Liver (tissue), 3 donors: Measurements from ENCODE around the gene NFATC2.

Source experiments
- FOXA1 ChIP-seq: IDR thresholded peaks from 2 replicates; pipeline ENCODE4 v1.6.1; 2016; ENCODE audit warnings: antibody characterized with exemption
- JUND ChIP-seq, 2 donors: IDR thresholded peaks; 2 replicates each; pipeline ENCODE4 v1.6.1; 2016; ENCODE audit warnings: antibody characterized with exemption in 2 of 2
- TF ChIP-seq, protein P1 (sequence below): fragments of 150-350 bp; IDR thresholded peaks from 2 replicates; pipeline ENCODE4 v1.5.1; 2017; ENCODE audit warnings: improper control_type of control experiment, low read depth, low read length; ENCODE audit not compliant: missing input control
- TF ChIP-seq, protein P2 (sequence below): IDR thresholded peaks from 2 replicates; pipeline ENCODE4 v1.6.1; 2016; ENCODE audit warnings: antibody characterized with exemption
- donor health status: healthy.
- donor health status: healthy.

DNA sequence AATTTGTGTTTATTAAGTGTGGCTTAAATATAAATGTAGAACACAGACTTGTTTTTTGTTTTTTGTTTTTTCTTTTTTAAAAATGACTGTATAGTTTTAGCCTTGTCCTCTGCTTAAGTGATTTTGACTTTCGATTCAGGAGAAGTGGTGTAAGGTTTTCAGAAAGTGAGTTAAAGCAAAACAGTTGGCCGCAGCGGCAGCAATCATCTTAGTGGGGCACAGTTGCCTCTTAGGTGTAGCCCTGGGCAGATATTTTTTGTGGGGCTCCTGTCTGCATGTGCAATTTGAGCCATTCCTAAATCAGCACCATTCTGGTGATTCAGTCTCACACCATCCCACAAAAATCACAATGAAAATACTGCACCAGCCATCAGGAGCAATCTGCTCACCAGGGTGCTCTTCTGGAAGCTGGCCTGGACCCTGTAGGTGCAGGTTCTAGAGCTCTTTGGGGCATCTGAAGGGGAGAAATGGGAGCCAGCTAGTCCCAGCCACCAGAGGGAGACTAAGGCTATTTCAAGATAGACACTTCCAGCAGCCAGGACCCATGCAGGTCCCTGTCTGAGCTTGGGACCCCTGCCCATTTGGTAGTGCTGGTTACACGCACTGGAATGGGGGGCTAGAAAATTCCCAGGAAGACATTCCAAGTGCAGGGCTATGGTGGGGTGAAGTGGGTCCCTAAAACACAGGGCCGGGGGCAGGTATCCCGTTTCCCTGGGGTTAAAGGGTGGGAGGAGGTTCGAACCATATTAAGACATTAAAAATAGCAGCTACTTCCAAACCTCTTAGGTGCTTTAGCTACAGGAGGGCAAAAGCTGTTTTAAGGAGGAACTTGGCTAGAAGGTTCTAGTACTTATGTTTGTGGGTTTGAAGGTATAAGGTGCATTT, 156.6 kb downstream of the NFATC2 start:
- TF ChIP-seq, protein P1, sequence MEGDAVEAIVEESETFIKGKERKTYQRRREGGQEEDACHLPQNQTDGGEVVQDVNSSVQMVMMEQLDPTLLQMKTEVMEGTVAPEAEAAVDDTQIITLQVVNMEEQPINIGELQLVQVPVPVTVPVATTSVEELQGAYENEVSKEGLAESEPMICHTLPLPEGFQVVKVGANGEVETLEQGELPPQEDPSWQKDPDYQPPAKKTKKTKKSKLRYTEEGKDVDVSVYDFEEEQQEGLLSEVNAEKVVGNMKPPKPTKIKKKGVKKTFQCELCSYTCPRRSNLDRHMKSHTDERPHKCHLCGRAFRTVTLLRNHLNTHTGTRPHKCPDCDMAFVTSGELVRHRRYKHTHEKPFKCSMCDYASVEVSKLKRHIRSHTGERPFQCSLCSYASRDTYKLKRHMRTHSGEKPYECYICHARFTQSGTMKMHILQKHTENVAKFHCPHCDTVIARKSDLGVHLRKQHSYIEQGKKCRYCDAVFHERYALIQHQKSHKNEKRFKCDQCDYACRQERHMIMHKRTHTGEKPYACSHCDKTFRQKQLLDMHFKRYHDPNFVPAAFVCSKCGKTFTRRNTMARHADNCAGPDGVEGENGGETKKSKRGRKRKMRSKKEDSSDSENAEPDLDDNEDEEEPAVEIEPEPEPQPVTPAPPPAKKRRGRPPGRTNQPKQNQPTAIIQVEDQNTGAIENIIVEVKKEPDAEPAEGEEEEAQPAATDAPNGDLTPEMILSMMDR, result peak; percentile 47
- TF ChIP-seq FOXA1 (no peak), JUND (IDR thresholded peaks at IDR 0.05) (no peak)
- TF ChIP-seq, protein P2, sequence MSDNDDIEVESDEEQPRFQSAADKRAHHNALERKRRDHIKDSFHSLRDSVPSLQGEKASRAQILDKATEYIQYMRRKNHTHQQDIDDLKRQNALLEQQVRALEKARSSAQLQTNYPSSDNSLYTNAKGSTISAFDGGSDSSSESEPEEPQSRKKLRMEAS, result no peak
